Skeletal muscle satellite cell (primary cell): ENCODE results near the gene BRAT1.

Experiments used
- H3K27me3 ChIP-seq: 2 replicates; pipeline ENCODE4 v1.7.0; 2013; ENCODE audit warnings: low read length; ENCODE audit not compliant: control insufficient read depth, insufficient read depth
- H3K36me3 ChIP-seq: 2 replicates; pipeline ENCODE4 v1.7.0; 2013; ENCODE audit warnings: mild to moderate bottlenecking, control low read depth, low read length; ENCODE audit not compliant: insufficient read depth
- H3K4me1 ChIP-seq: 2 replicates; pipeline ENCODE4 v1.7.0; 2013; ENCODE audit warnings: low read length; ENCODE audit not compliant: control insufficient read depth, insufficient read depth
- H3K4me2 ChIP-seq: 2 replicates; pipeline ENCODE4 v1.7.0; 2013; ENCODE audit warnings: mild to moderate bottlenecking, low read length
- H3K4me3 ChIP-seq: 2 replicates; pipeline ENCODE4 v1.7.0; 2013; ENCODE audit warnings: low read length
- H3K9ac ChIP-seq: 2 replicates; pipeline ENCODE4 v1.7.0; 2013; ENCODE audit warnings: mild to moderate bottlenecking, low read depth, low read length, moderate library complexity
- H3K9me3 ChIP-seq: replicated peaks from 2 replicates; pipeline ENCODE4 v1.7.0; 2013; ENCODE audit warnings: mild to moderate bottlenecking, control low read depth, low read length

The BRAT1 gene

DNA sequence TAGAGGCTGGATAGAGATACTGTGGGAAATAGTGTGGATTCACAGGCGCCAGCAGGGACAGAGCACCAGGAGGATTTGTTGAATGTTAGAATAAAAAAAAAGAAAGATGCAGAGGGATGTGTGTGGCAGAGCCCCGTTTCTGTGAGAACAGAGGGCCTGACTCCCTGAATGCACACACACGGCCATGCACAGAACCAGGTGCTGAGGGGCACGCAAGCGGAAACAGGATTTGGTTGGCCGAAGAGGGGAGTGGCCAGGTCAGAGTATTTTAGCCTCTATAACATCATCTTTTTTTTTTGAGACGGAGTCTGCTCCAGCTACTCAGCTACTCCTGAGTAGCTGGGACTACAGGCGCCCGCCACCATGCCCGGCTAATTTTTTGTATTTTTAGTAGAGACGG lies 25.3 kb upstream of the BRAT1 start:
- H3K4me1 ChIP-seq = no peaks in the 10 kb centered on the region
- no peak overlapping the region for H3K4me2 ChIP-seq
- no peaks in the 10 kb centered on the region for H3K27me3 ChIP-seq
- no peak overlapping the region for H3K9ac ChIP-seq
- no peaks in the 10 kb centered on the region for H3K9me3 ChIP-seq
- H3K4me3 ChIP-seq = no peak overlapping the region
- peaks cover 17% of the 10 kb centered on the region for H3K36me3 ChIP-seq

DNA sequence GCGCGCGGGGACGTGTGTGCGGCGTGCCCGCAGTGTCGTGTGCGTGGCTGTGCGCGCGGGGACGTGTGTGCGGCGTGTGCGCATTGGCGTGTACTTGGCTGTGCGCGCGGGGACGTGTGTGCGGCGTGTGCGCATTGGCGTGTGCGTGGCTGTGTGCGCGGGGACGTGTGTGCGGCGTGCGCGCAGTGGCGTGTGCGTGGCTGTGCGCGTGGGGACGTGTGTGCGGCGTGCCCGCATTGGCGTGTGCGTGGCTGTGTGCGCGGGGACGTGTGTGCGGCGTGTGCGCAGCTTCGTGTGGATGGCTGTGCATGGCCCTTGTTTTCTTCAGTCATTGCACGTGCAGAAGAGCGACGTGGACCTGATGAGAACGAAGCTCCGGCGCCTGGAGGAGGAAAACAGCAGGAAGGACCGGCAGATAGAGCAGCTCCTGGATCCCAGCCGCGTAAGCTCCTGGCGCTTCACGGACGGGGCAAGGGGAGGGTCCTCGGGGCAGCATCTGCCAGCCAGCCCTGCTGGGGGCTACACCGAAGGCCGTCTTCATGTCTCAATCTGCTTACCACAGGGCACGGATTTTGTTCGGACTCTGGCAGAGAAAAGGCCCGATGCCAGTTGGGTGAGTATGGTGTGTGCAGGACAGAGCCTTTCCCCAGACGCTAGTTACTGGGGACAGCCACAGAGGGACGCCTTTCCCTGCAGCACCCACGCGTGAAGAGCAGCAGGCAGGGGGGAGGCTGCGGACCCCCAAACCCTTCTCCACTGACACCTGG lies 22.8 kb upstream of the BRAT1 start:
- Histone ChIP-seq H3K27me3 (no peaks in the 10 kb centered on the region), H3K4me3 (no peak overlapping the region), H3K9me3 (no peaks in the 10 kb centered on the region), H3K36me3 (peaks cover 23% of the 10 kb centered on the region), H3K9ac (no peak overlapping the region), H3K4me2 (no peak overlapping the region), H3K4me1 (no peaks in the 10 kb centered on the region)

DNA sequence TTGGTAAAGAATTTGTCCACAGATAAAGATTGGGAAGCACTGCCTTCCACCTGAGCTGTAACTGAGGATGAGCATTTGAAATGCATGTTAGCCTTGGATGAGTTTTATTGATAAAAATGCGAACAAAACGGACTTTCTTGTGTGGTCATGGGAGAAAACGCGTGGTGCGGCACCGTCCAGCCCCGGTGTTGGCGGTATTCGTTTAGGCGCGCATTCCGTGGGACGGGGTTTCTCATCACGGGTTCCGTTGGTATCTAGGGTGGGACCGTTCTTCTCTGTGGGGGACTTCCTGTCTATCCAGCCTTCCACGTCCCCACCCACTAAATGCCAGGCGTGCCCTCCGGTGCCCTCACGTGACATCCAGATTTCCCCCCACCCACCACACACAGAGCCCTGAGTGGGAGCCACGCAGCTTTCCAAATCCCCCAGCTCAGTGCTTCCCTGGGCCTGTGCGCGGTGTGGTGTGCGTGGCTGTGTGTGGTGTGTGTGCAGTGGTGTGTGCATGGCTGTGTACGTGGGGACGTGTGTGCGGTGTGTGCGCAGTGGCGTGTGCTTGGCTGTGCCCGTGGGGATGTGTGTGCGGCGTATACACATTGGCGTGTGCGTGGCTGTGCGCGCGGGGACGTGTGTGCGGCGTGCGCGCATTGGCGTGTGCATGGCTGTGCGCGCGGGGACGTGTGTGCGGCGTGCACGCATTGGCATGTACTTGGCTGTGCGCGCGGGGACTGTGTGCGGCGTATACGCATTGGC lies 21.6 kb upstream of the BRAT1 start:
- H3K4me1 ChIP-seq = no peaks in the 10 kb centered on the region
- no peaks in the 10 kb centered on the region for H3K27me3 ChIP-seq
- H3K4me3 ChIP-seq = no peak overlapping the region
- H3K4me2 ChIP-seq = no peak overlapping the region
- no peaks in the 10 kb centered on the region for H3K9me3 ChIP-seq
- H3K9ac ChIP-seq = no peak overlapping the region
- peaks cover 32% of the 10 kb centered on the region for H3K36me3 ChIP-seq

DNA sequence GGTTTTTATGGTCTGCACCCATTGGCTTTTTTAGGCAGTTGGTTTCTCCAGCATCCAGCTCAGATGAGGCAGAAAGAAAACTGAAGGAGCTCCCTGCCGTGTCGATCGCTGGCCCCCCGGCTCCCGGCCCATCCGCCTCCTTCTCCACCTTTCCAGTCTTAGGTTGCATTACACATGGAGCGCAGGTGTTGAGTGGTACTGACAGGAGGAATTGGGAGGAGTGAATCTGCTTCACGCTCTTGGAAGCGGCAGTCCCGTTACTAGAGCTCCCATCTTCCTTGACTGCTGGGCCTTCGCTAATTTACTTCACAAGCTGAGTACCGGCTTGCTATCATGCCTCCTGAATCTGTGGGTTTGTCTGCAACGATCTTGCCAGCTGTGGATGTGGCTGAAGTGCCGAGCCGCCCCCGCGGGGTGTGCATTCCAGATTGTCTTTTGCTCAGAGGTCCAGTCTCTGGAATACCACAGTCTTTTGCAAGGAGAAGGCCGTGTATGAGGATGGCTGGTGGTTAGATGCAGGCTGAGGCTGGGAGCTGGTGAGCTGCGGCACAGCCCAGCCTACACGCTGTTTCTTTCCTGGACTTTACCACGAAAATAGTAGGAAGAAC lies 20.5 kb upstream of the BRAT1 start:
- Histone ChIP-seq H3K4me1 (no peaks in the 10 kb centered on the region), H3K9me3 (no peaks in the 10 kb centered on the region), H3K4me3 (no peak overlapping the region), H3K9ac (no peak overlapping the region), H3K27me3 (no peaks in the 10 kb centered on the region), H3K4me2 (no peak overlapping the region), H3K36me3 (peaks cover 35% of the 10 kb centered on the region)

DNA sequence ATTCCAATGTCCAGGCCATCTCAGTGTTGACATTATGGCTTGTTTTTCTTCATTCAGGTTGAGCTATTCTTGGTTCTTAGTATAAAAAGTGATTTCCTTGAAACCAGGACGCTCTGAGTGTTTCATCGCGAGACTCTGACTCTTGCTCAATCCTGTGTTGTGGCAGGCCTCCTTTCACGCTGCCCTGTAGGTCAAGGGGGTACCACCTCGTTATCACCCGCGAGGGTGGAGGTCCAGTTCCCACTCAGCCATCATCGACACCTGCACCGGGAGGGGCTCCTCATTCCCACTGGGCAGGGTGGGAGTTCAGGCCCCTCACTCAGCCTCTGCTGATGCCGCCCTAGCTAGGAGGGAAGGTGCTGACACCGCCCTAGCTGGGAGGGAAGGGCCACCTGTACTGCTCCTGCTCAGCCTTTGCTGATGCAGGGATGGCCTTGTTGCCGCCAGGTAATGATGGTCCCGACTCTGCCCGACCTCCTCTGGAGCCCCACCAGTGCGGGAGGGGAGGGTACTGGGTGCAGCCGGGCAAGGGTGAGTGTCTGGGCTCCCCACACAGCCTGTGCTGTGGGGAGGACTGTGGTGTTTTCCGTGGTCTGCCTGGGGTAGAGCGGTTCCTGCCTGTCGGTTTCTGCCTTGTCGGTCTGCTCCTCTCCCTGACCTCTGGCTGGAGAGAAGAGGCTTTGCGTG lies 19.9 kb upstream of the BRAT1 start:
- H3K36me3 ChIP-seq = peaks cover 35% of the 10 kb centered on the region
- no peaks in the 10 kb centered on the region for H3K4me1 ChIP-seq
- no peaks in the 10 kb centered on the region for H3K27me3 ChIP-seq
- H3K4me3 ChIP-seq = no peak overlapping the region
- no peak overlapping the region for H3K9ac ChIP-seq
- H3K9me3 ChIP-seq = no peaks in the 10 kb centered on the region
- H3K4me2 ChIP-seq = no peak overlapping the region

DNA sequence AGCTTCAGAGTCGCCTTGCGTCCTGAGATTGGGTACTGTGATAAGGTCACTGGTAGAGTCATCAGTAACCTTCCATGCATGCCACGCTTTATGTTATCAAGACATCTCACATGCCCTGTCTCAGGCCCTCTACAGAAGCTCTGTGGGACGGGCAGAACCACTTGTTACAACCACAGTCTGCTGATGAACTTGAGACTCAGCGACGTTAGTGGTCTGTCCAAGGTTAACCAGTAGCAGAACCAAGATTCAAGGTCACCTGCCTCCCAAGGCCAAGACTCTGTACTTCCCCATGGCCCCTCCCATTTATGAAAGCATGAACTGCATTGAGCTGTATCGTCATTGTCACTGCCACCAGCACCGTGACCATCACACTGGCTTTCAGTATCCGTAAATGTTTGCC lies 18.4 kb upstream of the BRAT1 start:
- Histone ChIP-seq H3K36me3 (peaks cover 35% of the 10 kb centered on the region), H3K4me2 (no peak overlapping the region), H3K9ac (no peak overlapping the region), H3K9me3 (no peaks in the 10 kb centered on the region), H3K27me3 (no peaks in the 10 kb centered on the region), H3K4me3 (no peak overlapping the region), H3K4me1 (no peaks in the 10 kb centered on the region)

DNA sequence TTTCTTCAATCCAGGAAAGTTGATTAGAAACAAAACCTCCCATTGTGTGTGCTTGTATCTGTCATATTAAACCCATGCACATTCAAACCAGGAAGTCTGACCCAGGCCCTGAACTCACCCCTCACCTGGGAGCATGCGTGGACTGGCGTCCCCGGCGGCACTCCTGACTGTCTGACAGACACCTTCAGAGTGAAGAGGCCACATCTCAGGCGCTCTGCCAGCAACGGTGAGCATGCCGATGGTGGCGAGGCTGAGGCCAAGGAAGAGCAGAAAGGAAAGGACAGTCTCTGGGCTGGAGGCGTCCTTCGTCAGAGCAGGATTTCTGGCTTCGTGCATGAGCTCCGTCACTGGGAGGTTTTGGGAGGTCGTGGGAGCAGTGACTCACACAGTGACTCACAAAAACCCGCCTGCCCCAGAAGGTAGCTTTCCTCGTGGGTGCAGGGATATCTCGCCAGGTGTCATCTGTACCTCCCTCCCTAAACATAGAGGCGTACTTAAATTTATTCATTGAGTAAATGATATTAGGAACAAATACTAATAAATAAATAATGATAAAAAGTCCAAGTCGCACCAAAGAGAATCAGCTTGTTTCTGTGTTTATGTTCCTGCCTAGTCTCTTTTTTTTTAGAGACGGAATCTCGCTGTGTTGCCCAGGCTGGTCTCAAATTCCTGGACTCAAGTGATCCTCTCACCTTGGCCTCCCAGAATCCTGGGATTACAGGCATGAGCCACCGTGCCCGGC lies 16.9 kb upstream of the BRAT1 start:
- Histone ChIP-seq H3K9me3 (no peaks in the 10 kb centered on the region), H3K36me3 (peaks cover 31% of the 10 kb centered on the region), H3K4me2 (no peak overlapping the region), H3K9ac (no peak overlapping the region), H3K4me1 (no peaks in the 10 kb centered on the region), H3K27me3 (no peaks in the 10 kb centered on the region), H3K4me3 (no peak overlapping the region)

DNA sequence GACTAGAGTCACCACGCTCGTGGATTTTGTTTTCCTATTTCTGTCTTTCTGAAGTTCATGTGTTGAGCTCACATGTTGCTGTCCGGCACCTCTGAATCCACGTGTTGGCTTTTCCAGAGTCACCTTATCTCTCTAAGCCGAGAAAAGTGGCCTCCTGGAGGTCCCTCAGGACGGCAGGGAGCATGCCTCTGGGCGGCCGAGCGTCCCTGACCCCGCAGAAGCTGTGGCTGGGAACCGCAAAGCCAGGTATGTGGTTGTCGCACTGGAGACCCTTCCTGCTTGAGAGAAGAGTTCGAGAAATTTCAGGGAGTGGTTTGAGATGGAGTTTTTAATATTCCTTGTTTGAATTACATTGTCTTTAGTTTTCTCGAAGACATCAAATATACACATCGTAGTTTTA lies 16.1 kb upstream of the BRAT1 start:
- H3K27me3 ChIP-seq = no peaks in the 10 kb centered on the region
- no peak overlapping the region for H3K4me3 ChIP-seq
- H3K4me1 ChIP-seq = peaks cover 7% of the 10 kb centered on the region
- no peak overlapping the region for H3K4me2 ChIP-seq
- H3K9me3 ChIP-seq = no peaks in the 10 kb centered on the region
- no peak overlapping the region for H3K9ac ChIP-seq
- H3K36me3 ChIP-seq = peaks cover 27% of the 10 kb centered on the region

DNA sequence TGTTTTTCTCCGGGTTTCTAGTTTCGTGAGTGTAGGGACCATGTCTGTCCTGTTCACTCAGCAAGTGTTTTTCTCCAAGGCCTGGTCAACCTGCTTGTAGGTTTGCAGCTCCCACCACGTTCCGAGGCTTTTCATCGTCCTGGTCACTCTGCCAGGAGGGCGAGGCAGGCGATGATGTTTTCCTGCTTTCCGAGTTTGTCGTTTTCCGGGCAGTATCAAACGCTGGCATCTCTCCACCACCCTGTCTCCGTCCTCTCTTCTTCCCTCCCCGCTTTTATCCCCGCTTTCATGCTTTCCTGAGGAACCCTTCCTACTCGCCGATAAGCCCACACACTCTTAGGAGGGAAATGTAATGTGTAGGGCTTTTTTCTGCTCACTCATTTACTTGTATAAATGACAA lies 14.7 kb upstream of the BRAT1 start:
- H3K4me3 ChIP-seq = no peak overlapping the region
- peaks cover 7% of the 10 kb centered on the region for H3K4me1 ChIP-seq

DNA sequence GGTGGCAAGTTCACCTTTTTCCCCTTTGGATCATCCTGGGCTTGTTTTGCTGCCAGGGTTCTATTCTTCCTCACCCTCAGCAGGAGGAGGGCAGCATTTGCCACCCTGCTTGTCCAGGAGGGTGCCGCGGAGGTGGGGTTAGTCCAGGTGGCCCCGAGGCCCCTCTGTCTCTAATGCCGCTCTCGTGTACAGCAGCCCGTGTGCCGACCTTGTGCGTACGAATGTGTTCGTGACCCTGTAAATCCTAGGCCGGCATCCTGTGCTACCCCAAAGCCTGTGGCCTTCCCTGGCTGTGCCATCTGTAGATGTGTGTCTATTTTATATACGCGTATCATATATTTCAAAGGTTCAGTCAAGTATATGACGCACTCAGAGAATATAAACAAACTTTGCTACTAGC lies 14.1 kb upstream of the BRAT1 start:
- no peaks in the 10 kb centered on the region for H3K27me3 ChIP-seq
- H3K36me3 ChIP-seq = peaks cover 22% of the 10 kb centered on the region
- H3K9ac ChIP-seq = no peak overlapping the region
- no peaks in the 10 kb centered on the region for H3K9me3 ChIP-seq
- H3K4me1 ChIP-seq = peaks cover 7% of the 10 kb centered on the region
- H3K4me2 ChIP-seq = no peak overlapping the region
- H3K4me3 ChIP-seq = no peak overlapping the region

More for the DNA sequence above, 14.7 kb upstream of the BRAT1 start:
- Histone ChIP-seq H3K27me3 (no peaks in the 10 kb centered on the region), H3K36me3 (peaks cover 22% of the 10 kb centered on the region), H3K9ac (no peak overlapping the region), H3K9me3 (no peaks in the 10 kb centered on the region), H3K4me2 (no peak overlapping the region)
